GM21786 (cell line): Measurements from ENCODE around the gene SORCS2.

Experiments
- ATAC-seq: cut with Tn5 transposase; IDR thresholded peaks from one replicate; pipeline ENCODE4 v1.9.1; 2021; ENCODE audit not compliant: unreplicated experiment

SORCS2 gene

GRCh38 chr4:7668271-7668670 lies 475.9 kb downstream of the SORCS2 start:
- ATAC-seq = no peak

GRCh38 chr4:7668826-7669225 lies 476.5 kb downstream of the SORCS2 start:
- ATAC-seq = no peak

GRCh38 chr4:7672601-7673000 lies 480.3 kb downstream of the SORCS2 start:
- ATAC-seq = no peak

- ATAC-seq = no peak
These were observed 480.8 kb downstream of the SORCS2 start for GRCh38 chr4:7673121-7673520.

- ATAC-seq = no peak
These were observed 482.4 kb downstream of the SORCS2 start for GRCh38 chr4:7674706-7675105.

- no peak for ATAC-seq
These were observed 482.8 kb downstream of the SORCS2 start for GRCh38 chr4:7675136-7675535.

GRCh38 chr4:7675612-7676320 lies 483.4 kb downstream of the SORCS2 start:
- no peak for ATAC-seq

GRCh38 chr4:7676398-7676922 lies 484.1 kb downstream of the SORCS2 start:
- ATAC-seq = no peak

- ATAC-seq = no peak
These were observed 484.7 kb downstream of the SORCS2 start for GRCh38 chr4:7677086-7677485.

GRCh38 chr4:7677799-7678301 lies 485.5 kb downstream of the SORCS2 start:
- no peak for ATAC-seq

GRCh38 chr4:7678318-7678852 lies 486.0 kb downstream of the SORCS2 start:
- no peak for ATAC-seq

GRCh38 chr4:7679406-7680040 lies 487.2 kb downstream of the SORCS2 start:
- ATAC-seq = no peak

GRCh38 chr4:7680106-7680505 lies 487.8 kb downstream of the SORCS2 start:
- ATAC-seq = no peak

GRCh38 chr4:7680731-7681130 lies 488.4 kb downstream of the SORCS2 start:
- no peak for ATAC-seq

GRCh38 chr4:7683126-7683703 lies 490.9 kb downstream of the SORCS2 start:
- no peak for ATAC-seq

- ATAC-seq = no peak
These were observed 492.0 kb downstream of the SORCS2 start for GRCh38 chr4:7684294-7684693.

GRCh38 chr4:7686070-7686870 lies 493.9 kb downstream of the SORCS2 start:
- no peak for ATAC-seq

GRCh38 chr4:7687006-7687405 lies 494.7 kb downstream of the SORCS2 start:
- ATAC-seq = no peak

- ATAC-seq = no peak
These were observed 495.5 kb downstream of the SORCS2 start for GRCh38 chr4:7687796-7688195.

- no peak for ATAC-seq
These were observed 497.7 kb downstream of the SORCS2 start for GRCh38 chr4:7689773-7690693.
